ENCODE results near the gene RHOU. TPM values are rescaled to one million over a fixed set of nuclear protein-coding genes. Genes with fewer than 3 reads are reported as not detected.
"Not testable (repeated sequence)": the region's sequence is repeated elsewhere in the genome, so short reads cannot be mapped to it uniquely, and the experiment has no call there.

Gene RHOU
- total RNA-seq (10 to 100 TPM in 3 of 4 donors, 1 to 10 TPM in 1; 8.1 to 15.1 (median 12.6) TPM), polyA plus RNA-seq (5.2 TPM)
- long read RNA-seq, donor 1, full-length matches to known transcripts = 29 of 33 reads
- long read RNA-seq, donor 1, partial matches to known transcripts = 2 of 33 reads
- long read RNA-seq, donor 1, other reads (novel, unspliced or antisense) = 2 of 33 reads
- long read RNA-seq, donor 2, full-length matches to known transcripts = 15 of 17 reads
- long read RNA-seq, donor 2, partial matches to known transcripts = 2 of 17 reads
- long read RNA-seq, donor 2, other reads (novel, unspliced or antisense) = 0 of 17 reads
- long read RNA-seq, donor 3, full-length matches to known transcripts = 129 of 135 reads
- long read RNA-seq, donor 3, partial matches to known transcripts = 4 of 135 reads
- long read RNA-seq, donor 3, other reads (novel, unspliced or antisense) = 2 of 135 reads
- long read RNA-seq, donor 4, full-length matches to known transcripts = 9 of 12 reads
- long read RNA-seq, donor 4, partial matches to known transcripts = 2 of 12 reads
- long read RNA-seq, donor 4, other reads (novel, unspliced or antisense) = 1 of 12 reads

DNA sequence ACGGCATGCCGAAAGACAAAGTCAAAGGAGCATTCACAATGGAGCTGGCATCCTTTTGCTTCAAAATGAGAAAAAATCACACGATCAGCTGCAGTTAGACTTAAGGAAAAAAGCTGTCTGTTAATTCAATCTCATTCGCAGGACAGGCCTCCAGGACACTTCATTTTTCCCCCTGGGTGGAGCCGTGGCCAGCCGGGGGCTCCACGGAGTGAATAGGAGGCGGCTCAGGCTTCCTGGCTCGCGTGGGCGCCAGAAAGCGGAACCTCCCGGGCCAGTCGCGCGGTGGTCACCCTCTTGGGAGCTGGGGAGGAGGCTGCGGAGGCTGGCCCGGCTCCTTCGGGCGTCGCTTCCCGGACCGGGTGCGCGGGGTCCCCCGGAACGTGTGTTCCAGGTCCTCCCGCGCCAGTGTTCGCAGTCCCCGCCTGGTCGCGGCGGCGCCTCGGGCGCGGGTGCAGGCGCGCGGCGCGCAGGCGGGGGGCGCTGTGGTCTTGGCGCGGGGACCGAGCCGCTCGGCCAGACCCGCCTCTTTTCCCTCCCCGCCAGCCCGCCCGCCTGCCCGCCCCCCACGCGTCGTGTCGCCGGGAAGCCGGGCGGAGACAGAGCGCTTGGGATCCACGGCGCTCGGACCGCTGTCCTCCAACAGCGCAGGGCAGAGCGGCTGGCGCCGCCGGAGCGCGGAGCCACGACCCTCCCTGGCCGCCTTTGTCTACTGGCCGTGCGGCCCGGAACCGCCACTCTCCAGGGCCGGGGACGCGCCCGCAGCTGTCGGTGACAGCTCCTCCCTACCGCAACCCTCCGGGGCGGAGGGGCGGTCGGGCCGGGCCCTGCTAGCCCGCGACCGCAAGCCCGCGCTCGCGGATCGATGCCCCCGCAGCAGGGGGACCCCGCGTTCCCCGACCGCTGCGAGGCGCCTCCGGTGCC, at the start of gene RHOU:
TSS of gene RHOU (plus strand) at position 599 of the 921 bp plus-strand sequence. CDS start at position 863, 264 bp downstream.
- Histone ChIP-seq H3K4me1 (ENCODE audit: control insufficient read depth, insufficient read depth, low read length) (no peaks in the 10 kb centered on the region), H3K4me3 (ENCODE audit: low read length) (peak within 1 kb of the TSS; percentile 79), H3K9me3 (ENCODE audit: control insufficient read depth, low read length) (no peaks in the 10 kb centered on the region), H3K27ac (ENCODE audit: low read length) (peak within 1 kb of the TSS; percentile 78), H3K27me3 (ENCODE audit: control insufficient read depth, insufficient read depth) (no peaks in the 10 kb centered on the region)
- DNase-seq (peak; percentile 86 to 94 (median 93)), ATAC-seq (peak; percentile 92 to 93)
- intact Hi-C loops (cut with DNase I) = loop anchor here (5.0 to 10.0 kb wide), 6 partner anchors 117 to 492 kb away; no protein-coding TSS in a partner anchor
- under 1% methylated on average over 107 of the region's 107 CpGs for WGBS

DNA sequence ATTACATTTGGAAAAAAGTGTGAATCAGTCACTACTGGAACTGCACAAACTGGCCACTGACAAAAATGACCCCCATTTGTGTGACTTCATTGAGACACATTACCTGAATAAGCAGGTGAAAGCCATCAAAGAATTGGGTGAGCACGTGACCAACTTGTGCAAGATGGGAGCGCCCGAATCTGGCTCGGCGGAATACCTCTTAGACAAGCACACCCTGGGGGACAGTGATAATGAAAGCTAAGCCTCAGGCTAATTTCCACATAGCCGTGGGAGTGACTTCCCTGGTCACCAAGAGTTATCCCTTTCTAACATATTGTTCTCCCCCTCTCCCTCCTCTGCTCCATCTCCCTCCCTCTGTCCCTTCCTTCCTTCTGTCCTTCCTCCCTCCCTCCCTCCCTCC, 47.7 kb upstream of the RHOU start:
- Histone ChIP-seq H3K4me3 (ENCODE audit: low read length) (no peak overlapping the region), H3K27me3 (ENCODE audit: control insufficient read depth, insufficient read depth) (no peaks in the 10 kb centered on the region), H3K4me1 (ENCODE audit: control insufficient read depth, insufficient read depth, low read length) (peaks cover 3% of the 10 kb centered on the region), H3K27ac (ENCODE audit: low read length) (no peak overlapping the region), H3K9me3 (ENCODE audit: control insufficient read depth, low read length) (no peaks in the 10 kb centered on the region)
- WGBS = 70% methylated on average over 6 of the region's 6 CpGs
- DNase-seq = peak in 1 of 3 donors; percentile 17
- intact Hi-C loops (cut with DNase I) = no loop called here
- no peak for ATAC-seq

DNA sequence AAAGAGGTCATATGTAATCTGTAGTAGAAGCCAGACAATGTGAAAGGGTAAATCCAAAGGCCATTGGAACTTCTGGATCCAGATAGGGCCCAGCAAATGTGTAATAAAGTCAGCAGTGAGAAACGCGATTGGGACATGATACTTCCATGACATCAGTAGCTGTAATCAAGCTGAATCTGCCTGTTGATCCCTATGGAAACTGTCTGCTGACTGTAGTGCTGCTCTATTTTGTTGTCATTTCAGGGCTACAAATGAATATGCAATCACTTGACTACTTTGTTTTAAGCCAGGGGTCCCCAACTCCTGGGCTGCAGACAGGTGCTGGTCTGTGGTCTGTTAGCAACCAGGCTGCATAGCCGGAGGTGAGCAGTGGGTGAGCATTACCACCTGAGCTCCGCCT, 46.0 kb upstream of the RHOU start:
- no peaks in the 10 kb centered on the region for H3K27me3 ChIP-seq (ENCODE audit: control insufficient read depth, insufficient read depth)
- peaks cover 3% of the 10 kb centered on the region for H3K4me1 ChIP-seq (ENCODE audit: control insufficient read depth, insufficient read depth, low read length)
- intact Hi-C loops (cut with DNase I) = no loop called here
- ATAC-seq = no peak
- H3K9me3 ChIP-seq (ENCODE audit: control insufficient read depth, low read length) = no peaks in the 10 kb centered on the region
- no peak overlapping the region for H3K27ac ChIP-seq (ENCODE audit: low read length)
- H3K4me3 ChIP-seq (ENCODE audit: low read length) = no peak overlapping the region
- DNase-seq = peak in 1 of 3 donors; percentile 26
- 77% methylated on average over 4 of the region's 4 CpGs for WGBS

DNA sequence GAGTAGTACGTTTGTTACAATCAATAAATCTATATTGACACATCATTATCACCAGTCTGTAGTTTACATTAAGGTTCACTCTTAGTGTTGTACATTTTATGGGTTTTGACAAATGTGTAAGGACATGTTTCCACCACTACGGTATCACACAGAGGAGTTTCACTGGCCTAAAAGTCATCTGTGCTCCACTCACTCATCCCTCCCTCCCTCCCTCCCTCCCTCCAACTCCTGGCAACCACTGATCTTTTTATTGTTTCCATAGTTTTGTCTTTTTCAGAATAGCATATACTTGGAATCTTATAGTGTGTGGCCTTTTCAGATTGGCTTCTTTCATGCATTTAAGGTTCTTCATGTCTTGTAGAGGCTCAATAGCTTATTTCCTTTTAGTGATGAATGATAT, 44.1 kb upstream of the RHOU start:
- DNase-seq (no peak), ATAC-seq (no peak)
- Histone ChIP-seq H3K9me3 (ENCODE audit: control insufficient read depth, low read length) (no peaks in the 10 kb centered on the region), H3K4me1 (ENCODE audit: control insufficient read depth, insufficient read depth, low read length) (no peaks in the 10 kb centered on the region), H3K27ac (ENCODE audit: low read length) (no peak overlapping the region), H3K4me3 (ENCODE audit: low read length) (no peak overlapping the region), H3K27me3 (ENCODE audit: control insufficient read depth, insufficient read depth) (no peaks in the 10 kb centered on the region)
- 73% methylated on average over 2 of the region's 2 CpGs for WGBS
- intact Hi-C loops (cut with DNase I) = no loop called here

DNA sequence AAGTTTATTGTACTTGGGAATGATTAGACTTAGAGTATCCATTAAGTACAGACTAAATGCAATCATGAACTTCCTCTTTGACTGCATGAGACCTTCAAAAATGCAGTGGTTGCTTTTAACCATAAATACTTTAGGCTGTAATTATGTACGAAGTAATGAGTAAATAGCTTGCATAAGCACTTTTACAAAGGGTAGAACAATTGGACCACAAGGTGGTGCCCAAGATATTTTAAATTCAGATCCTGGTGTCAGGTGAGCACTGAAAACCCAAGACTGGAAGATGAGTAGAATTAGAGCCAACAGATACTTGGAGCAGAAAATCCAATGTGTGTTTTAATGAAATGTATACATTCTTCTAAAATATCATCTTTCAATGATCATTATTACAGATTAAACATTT, 43.4 kb upstream of the RHOU start:
- ATAC-seq = no peak
- no peak for DNase-seq
- Histone ChIP-seq H3K27ac (ENCODE audit: low read length) (no peak overlapping the region), H3K27me3 (ENCODE audit: control insufficient read depth, insufficient read depth) (no peaks in the 10 kb centered on the region), H3K4me3 (ENCODE audit: low read length) (no peak overlapping the region), H3K9me3 (ENCODE audit: control insufficient read depth, low read length) (no peaks in the 10 kb centered on the region), H3K4me1 (ENCODE audit: control insufficient read depth, insufficient read depth, low read length) (no peaks in the 10 kb centered on the region)
- WGBS = 29% methylated on average over 1 of the region's 1 CpG
- intact Hi-C loops (cut with DNase I) = no loop called here

DNA sequence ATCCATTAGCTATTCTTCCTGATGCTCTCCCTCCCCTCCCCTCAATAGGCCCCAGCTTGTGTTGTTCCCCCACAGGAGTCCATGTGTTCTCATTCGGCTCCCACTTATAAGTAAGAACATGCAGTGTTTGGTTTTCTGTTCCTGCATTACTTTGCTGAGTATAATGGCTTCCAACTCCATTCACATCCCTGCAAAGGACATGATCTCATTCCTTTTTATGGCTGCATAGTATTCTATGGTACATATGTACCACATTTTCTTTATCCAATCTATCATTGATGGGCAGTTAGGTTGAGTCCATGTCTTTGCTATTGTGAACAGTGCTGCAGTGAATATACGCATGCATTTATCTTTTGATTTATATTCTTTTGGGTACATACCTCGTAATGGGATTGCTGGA, 40.8 kb upstream of the RHOU start:
- H3K4me1 ChIP-seq (ENCODE audit: control insufficient read depth, insufficient read depth, low read length); H3K9me3 ChIP-seq (ENCODE audit: control insufficient read depth, low read length); ATAC-seq; intact Hi-C loops (cut with DNase I); DNase-seq; H3K4me3 ChIP-seq (ENCODE audit: low read length); H3K27ac ChIP-seq (ENCODE audit: low read length); H3K27me3 ChIP-seq (ENCODE audit: control insufficient read depth, insufficient read depth): not testable (repeated sequence)
- 96% methylated on average over 3 of the region's 3 CpGs for WGBS

DNA sequence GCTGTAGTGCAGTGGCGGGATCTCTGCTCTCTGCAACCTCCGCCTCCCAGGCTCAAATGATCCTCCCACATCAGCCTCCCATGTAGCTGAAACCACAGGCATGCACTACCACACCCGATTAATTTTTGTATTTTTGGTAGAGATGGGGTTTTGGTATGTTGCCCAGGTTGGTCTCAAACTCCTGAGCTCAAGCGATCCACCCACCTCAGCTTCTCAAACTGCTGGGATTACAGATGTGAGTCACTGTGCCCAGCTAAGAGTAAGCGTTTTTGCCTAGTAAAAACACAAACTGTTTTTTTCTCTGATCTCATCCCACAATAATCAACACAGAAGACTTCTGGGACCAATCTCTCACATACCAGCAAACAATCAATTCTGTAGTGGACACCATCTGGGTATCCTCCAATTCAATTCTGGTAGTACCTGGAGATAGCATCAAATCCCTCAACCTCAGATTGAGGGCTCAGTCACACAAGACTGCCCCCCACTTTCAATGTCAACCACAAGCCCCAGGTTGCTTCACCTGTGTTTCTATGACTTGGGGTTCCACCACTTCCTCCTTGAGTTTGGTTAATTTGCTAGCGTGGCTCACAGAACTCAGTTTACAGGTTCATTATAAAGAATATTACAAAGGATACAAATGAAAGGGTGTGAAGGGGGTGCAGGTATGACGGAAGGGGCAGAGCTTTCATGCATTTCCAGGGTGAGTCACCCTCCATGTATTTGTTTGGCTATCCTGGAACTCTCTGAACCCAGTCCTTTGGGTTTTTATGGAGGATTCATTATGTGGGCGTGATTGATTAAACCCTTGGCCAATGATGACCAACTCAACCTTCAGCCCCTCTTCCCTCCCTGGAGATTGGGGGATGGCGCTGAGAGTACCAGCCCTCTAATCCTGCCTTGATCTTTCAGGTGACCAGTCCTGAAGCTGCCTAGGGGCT, 40.0 kb upstream of the RHOU start:
- no peak overlapping the region for H3K27ac ChIP-seq (ENCODE audit: low read length)
- WGBS = 82% methylated on average over 9 of the region's 9 CpGs

DNA sequence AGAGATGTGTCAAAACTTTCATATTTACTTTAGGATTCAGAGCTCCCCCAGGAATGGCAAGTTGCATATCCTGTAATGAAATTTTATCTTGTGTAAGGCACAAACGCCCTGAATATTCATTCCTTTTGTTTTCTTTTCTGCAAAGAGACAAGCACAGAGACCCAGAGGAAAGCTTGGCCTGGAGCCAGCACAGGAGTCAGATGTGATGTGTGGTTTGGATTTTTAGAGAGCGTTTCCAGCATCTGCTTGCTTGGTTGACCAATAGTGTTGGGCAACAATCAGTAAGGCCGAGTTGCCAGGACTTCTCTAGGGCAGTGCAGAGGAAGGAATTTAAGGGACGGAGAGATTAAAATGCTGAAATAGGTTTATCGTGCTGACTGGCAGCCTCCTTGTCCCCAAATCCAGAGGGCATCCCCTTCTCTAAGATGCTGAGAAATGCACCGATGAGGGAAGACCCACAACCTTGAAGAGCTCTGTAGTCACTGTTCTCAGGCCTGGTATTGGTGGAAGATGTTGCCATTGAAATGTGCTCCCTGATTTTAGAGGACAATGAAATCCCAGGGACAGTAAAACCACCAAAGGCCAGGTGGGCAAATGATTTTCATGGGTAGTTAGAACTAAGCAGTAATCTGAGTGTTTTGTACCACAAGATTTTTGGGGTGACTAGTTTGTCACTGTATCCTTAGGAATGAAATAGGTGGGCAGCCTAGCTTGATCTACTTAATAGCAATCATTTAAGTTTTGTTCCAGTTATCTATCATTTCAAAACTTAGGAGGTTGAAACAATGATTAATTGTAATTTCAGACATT, 37.9 kb upstream of the RHOU start:
- Histone ChIP-seq H3K27ac (ENCODE audit: low read length) (peak overlapping the region; percentile 45), H3K4me3 (ENCODE audit: low read length) (no peak overlapping the region), H3K4me1 (ENCODE audit: control insufficient read depth, insufficient read depth, low read length) (no peaks in the 10 kb centered on the region), H3K9me3 (ENCODE audit: control insufficient read depth, low read length) (no peaks in the 10 kb centered on the region), H3K27me3 (ENCODE audit: control insufficient read depth, insufficient read depth) (no peaks in the 10 kb centered on the region)
- peak; percentile 82 to 93 (median 82) for DNase-seq
- intact Hi-C loops (cut with DNase I) = no loop called here
- whole genome bisulfite sequencing = 32% methylated on average over 6 of the region's 6 CpGs
- peak; percentile 77 to 84 for ATAC-seq

More for the DNA sequence above, 40.0 kb upstream of the RHOU start:
- Histone ChIP-seq H3K4me3 (ENCODE audit: low read length) (no peak overlapping the region), H3K4me1 (ENCODE audit: control insufficient read depth, insufficient read depth, low read length) (no peaks in the 10 kb centered on the region), H3K27me3 (ENCODE audit: control insufficient read depth, insufficient read depth) (no peaks in the 10 kb centered on the region), H3K9me3 (ENCODE audit: control insufficient read depth, low read length) (no peaks in the 10 kb centered on the region)
- intact Hi-C loops (cut with DNase I) = no loop called here
- ATAC-seq (no peak), DNase-seq (peak in 1 of 3 donors; percentile 13)

DNA sequence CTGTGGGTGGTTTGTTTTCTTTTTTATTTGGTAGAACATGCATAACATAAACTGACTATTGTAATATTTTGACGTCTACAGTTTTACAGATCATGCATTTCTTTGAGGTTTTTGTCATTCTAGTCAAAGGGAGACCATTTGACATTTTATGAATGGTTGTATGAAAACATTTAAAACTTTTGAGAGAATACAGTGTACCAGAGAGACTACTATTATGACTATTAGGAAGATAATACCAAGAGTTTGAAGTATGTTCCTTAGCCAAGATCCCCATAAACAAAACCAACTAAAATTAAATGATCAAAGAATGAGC, 37.3 kb upstream of the RHOU start:
- no peaks in the 10 kb centered on the region for H3K27me3 ChIP-seq (ENCODE audit: control insufficient read depth, insufficient read depth)
- no peaks in the 10 kb centered on the region for H3K9me3 ChIP-seq (ENCODE audit: control insufficient read depth, low read length)
- H3K4me3 ChIP-seq (ENCODE audit: low read length) = no peak overlapping the region
- no peak overlapping the region for H3K27ac ChIP-seq (ENCODE audit: low read length)
- no peaks in the 10 kb centered on the region for H3K4me1 ChIP-seq (ENCODE audit: control insufficient read depth, insufficient read depth, low read length)
- 76% methylated on average over 1 of the region's 1 CpG for WGBS
- DNase-seq (no peak), ATAC-seq (no peak)
- intact Hi-C loops (cut with DNase I) = no loop called here

DNA sequence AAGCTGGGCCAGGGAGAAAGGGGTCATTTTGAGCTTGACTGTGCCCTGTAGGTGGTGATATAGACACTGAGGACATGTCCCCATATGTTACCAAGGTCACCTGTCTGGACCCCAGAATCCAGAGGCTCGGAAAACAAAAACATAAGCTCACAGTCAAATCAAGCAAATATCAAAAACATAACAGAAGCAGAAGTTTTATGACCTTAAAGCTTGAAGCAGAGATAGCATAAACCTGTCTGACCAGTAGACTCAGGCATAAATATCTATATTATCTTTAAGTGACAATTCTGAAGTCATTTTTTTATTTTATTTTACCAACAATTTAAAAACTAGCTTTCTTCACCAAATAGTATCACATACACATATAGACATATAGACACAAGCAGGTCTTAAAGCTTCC, 32.8 kb upstream of the RHOU start:
- intact Hi-C loops (cut with DNase I) = no loop called here
- H3K27ac ChIP-seq (ENCODE audit: low read length) = no peak overlapping the region
- H3K4me1 ChIP-seq (ENCODE audit: control insufficient read depth, insufficient read depth, low read length) = no peaks in the 10 kb centered on the region
- H3K9me3 ChIP-seq (ENCODE audit: control insufficient read depth, low read length) = no peaks in the 10 kb centered on the region
- WGBS = 94% methylated on average over 1 of the region's 1 CpG
- ATAC-seq (no peak), DNase-seq (no peak)
- H3K4me3 ChIP-seq (ENCODE audit: low read length) = no peak overlapping the region
- no peaks in the 10 kb centered on the region for H3K27me3 ChIP-seq (ENCODE audit: control insufficient read depth, insufficient read depth)

All from right cardiac atrium (tissue), 5 donors.